Neural cell (in vitro differentiated cells): Measurements from ENCODE around the gene UBE2H. TPM values are rescaled to one million over a fixed set of nuclear protein-coding genes. Genes with fewer than 3 reads are reported as not detected.

Experiments
- H2AFZ ChIP-seq: fragments of 200-600, 300-800 bp; sonication (generic), shearing (Covaris generic); 2 replicates; pipeline ENCODE4 v1.6.0; 2014; ENCODE audit warnings: low read depth, mild to moderate bottlenecking, antibody characterized with exemption, low read length, moderate library complexity
- H3F3A ChIP-seq: fragments of 200-600 bp; shearing (Covaris generic); 2 replicates; pipeline ENCODE4 v1.6.1; 2016; ENCODE audit warnings: mild to moderate bottlenecking, moderate library complexity, mixed read lengths, antibody characterized with exemption, low read length; ENCODE audit not compliant: insufficient read depth, poor library complexity, severe bottlenecking
- H3K27ac ChIP-seq: fragments of 200-600, 300-800 bp; sonication (generic), shearing (Covaris generic); 2 replicates; pipeline ENCODE4 v1.5.1; 2014; ENCODE audit warnings: mild to moderate bottlenecking, low read length, moderate library complexity
- H3K27me3 ChIP-seq: fragments of 300-800, 200-600 bp; sonication (generic), shearing (Covaris generic); 2 replicates; pipeline ENCODE4 v1.6.0; 2014; ENCODE audit warnings: mild to moderate bottlenecking, low read depth, low read length, moderate library complexity; ENCODE audit not compliant: insufficient read depth
- H3K36me3 ChIP-seq: fragments of 300-800, 200-600 bp; sonication (generic), shearing (Covaris generic); 2 replicates; pipeline ENCODE4 v1.5.1; 2014; ENCODE audit warnings: mild to moderate bottlenecking, antibody characterized with exemption, low read length, moderate library complexity; ENCODE audit not compliant: insufficient read depth
- H3K4me2 ChIP-seq: fragments of 300-800, 200-600 bp; sonication (generic), shearing (Covaris generic); 2 replicates; pipeline ENCODE4 v1.6.0; 2014; ENCODE audit warnings: mild to moderate bottlenecking, low read length
- H3K4me3 ChIP-seq: fragments of 300-800, 200-600 bp; sonication (generic), shearing (Covaris generic); 2 replicates; pipeline ENCODE4 v1.5.1; 2014; ENCODE audit warnings: mild to moderate bottlenecking, low read length, moderate library complexity
- H3K79me2 ChIP-seq: fragments of 200-600 bp; shearing (Covaris generic); replicated peaks from 2 replicates; pipeline ENCODE4 v1.6.0; 2014; ENCODE audit warnings: mild to moderate bottlenecking, low read length, moderate library complexity; ENCODE audit not compliant: insufficient read depth
- H3K9ac ChIP-seq: fragments of 300-800, 200-600 bp; sonication (generic), shearing (Covaris generic); 2 replicates; pipeline ENCODE4 v1.6.1; 2016; ENCODE audit warnings: mild to moderate bottlenecking, low read length, mixed read lengths
- H3K9me2 ChIP-seq: fragments of 200-600 bp; shearing (Covaris generic); 2 replicates; pipeline ENCODE4 v1.6.1; 2016; ENCODE audit warnings: mild to moderate bottlenecking, low read length, mixed read lengths; ENCODE audit not compliant: insufficient read depth
- H3K9me3 ChIP-seq: fragments of 200-600, 300-800 bp; sonication (generic), shearing (Covaris generic); 2 replicates; pipeline ENCODE4 v1.6.1; 2016; ENCODE audit warnings: mild to moderate bottlenecking, mixed run types, low read length, moderate library complexity, mixed read lengths
- H4K20me1 ChIP-seq: fragments of 200-600 bp; shearing (Covaris generic); 2 replicates; pipeline ENCODE4 v1.6.1; 2016; ENCODE audit warnings: mild to moderate bottlenecking, mixed run types; ENCODE audit not compliant: insufficient read depth
- EP300 ChIP-seq: fragments of 450-650 bp; conservative IDR thresholded peaks from 2 replicates; pipeline ENCODE4 v1.6.1; 2014; ENCODE audit warnings: antibody characterized with exemption, mild to moderate bottlenecking, moderate library complexity; ENCODE audit not compliant: poor library complexity, severe bottlenecking
- EZH2 ChIP-seq: fragments of 200-600, 300-800 bp; shearing (Covaris generic), sonication (generic); IDR thresholded peaks from 2 replicates; pipeline ENCODE4 v1.6.1; 2014; ENCODE audit warnings: antibody characterized with exemption, low read length, borderline replicate concordance, mild to moderate bottlenecking; ENCODE audit not compliant: insufficient read depth, poor library complexity, severe bottlenecking
- MXI1 ChIP-seq: fragments of 450-650 bp; conservative IDR thresholded peaks from 2 replicates; pipeline ENCODE4 v1.6.1; 2014; ENCODE audit warnings: antibody characterized with exemption, mild to moderate bottlenecking; ENCODE audit not compliant: poor library complexity, severe bottlenecking
- POLR2AphosphoS5 ChIP-seq: IDR thresholded peaks from 2 replicates; pipeline ENCODE4 v1.6.1; 2012
- RAD21 ChIP-seq: fragments of 450-650 bp; conservative IDR thresholded peaks from 2 replicates; pipeline ENCODE4 v1.6.1; 2014; ENCODE audit warnings: antibody characterized with exemption, mild to moderate bottlenecking, moderate library complexity
- SMC3 ChIP-seq: fragments of 450-650 bp; conservative IDR thresholded peaks from 2 replicates; pipeline ENCODE4 v1.6.1; 2014; ENCODE audit warnings: antibody characterized with exemption, mild to moderate bottlenecking, moderate library complexity; ENCODE audit not compliant: poor library complexity
- TAF1 ChIP-seq: IDR thresholded peaks from 2 replicates; pipeline ENCODE4 v1.6.1; 2012; ENCODE audit warnings: low read depth
- polyA plus RNA-seq: library from polyadenylated mRNA; depleted of rRNA; stranded (reverse); fragments of >200 nt; gene quantifications from 2 replicates; pipeline ENCODE4 v1.2.3, GENCODE V29; 2014
- TF ChIP-seq, protein P1 (sequence below): IDR thresholded peaks from 2 replicates; pipeline ENCODE4 v1.6.1; 2012; ENCODE audit warnings: borderline replicate concordance
- TF ChIP-seq, protein P2 (sequence below): fragments of 450-650 bp; IDR thresholded peaks from 2 replicates; pipeline ENCODE4 v1.5.1; 2014; ENCODE audit warnings: antibody characterized with exemption, mild to moderate bottlenecking, moderate library complexity; ENCODE audit not compliant: poor library complexity, severe bottlenecking

UBE2H gene
- polyA plus RNA-seq, 1 donor from 2014 or later = 96.1 TPM

DNA sequence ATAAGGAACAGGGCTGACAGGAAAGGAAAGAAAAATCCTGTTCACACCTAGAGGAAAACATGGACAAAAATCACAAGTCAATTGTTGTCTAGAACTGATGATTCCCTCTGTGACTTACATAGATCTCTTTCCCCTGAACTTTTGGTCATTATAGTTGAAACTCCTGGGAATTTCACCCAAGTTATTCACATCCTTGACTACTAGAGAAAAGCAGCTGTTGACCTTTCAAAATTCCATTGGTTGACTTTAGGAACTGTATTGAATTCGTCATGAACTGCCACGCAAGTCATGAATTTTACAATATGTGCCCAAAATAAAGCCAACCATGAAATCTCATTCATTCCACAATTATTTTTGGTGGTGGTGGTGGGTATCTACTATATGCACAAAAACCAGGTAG, 104.3 kb downstream of the UBE2H start:
- H3K4me2 ChIP-seq = no peak overlapping the region
- peaks cover 3% of the 10 kb centered on the region for H3F3A ChIP-seq
- H3K79me2 ChIP-seq = peaks cover 4% of the 10 kb centered on the region
- H3K36me3 ChIP-seq = no peaks in the 10 kb centered on the region
- H2AFZ ChIP-seq = no peak overlapping the region
- no peak overlapping the region for H3K4me3 ChIP-seq
- H3K27me3 ChIP-seq = no peaks in the 10 kb centered on the region
- no peak overlapping the region for H3K27ac ChIP-seq
- no peak overlapping the region for H3K9ac ChIP-seq
- no peaks in the 10 kb centered on the region for H3K9me3 ChIP-seq
- H4K20me1 ChIP-seq = no peaks in the 10 kb centered on the region
- TF ChIP-seq EZH2 (no peak), EP300 (no peak), TAF1 (no peak), MXI1 (no peak)
- H3K9me2 ChIP-seq = no peaks in the 10 kb centered on the region

DNA sequence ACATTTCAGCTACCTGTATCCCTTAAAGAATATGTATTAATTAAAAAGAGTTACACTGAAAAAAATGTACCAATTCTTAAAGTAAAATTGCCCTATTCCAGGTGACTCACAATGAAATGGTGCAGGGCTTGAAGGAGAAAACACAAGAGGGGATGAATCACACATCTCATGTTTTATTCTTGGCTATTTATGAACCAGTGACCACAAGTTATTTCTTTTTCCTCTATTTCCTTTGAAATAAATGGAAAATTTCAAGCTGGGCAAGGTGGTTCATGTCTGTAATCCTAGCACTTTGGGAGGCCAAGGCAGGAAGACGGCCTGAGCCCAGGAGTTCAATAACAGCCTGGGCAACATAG, 106.8 kb downstream of the UBE2H start:
- H2AFZ ChIP-seq = no peak overlapping the region
- no peak overlapping the region for H3K4me2 ChIP-seq
- no peaks in the 10 kb centered on the region for H3K36me3 ChIP-seq

DNA sequence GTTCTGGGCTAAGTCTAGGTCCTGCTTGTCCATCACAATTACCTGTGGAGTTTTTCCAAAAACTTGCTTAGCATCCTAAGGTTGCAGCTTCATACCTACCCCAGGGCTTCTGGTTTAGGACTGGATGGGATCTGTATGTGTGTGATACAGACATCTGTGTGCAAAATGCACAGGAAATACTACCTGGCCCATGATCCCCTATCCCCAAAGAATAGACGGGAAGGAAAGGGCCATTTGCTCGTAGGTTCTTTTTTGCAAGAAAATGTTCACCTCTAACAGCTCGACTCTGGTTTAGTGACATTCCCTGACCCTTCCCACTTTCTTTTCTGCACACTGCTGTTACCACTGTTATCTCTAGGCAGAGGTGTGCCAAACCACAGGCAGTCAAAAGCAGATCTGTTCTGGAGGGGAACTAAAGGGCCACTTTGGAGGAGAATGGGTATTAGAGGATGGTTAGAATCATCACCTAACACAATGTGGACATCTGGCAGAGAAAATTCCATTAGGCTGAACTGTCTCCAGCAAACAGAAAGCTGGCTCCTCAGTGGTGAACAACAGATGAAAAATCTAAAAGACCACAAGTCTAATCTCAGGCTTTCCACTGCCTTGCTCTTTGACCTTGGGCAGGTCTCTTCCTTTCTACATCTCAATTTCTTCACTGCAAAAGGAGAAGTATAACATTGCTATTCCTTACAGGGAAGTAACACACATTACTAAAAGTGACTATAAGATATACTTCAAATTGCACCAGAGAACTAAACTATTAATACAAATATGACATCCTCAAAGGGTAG, 107.4 kb downstream of the UBE2H start:
- no peak overlapping the region for H2AFZ ChIP-seq
- no peak overlapping the region for H3K4me2 ChIP-seq
- H3K27ac ChIP-seq = no peak overlapping the region
- no peak for TF ChIP-seq POLR2AphosphoS5
- no peak for TF ChIP-seq SMC3
- no peak for TF ChIP-seq EP300
- TF ChIP-seq, protein P1, sequence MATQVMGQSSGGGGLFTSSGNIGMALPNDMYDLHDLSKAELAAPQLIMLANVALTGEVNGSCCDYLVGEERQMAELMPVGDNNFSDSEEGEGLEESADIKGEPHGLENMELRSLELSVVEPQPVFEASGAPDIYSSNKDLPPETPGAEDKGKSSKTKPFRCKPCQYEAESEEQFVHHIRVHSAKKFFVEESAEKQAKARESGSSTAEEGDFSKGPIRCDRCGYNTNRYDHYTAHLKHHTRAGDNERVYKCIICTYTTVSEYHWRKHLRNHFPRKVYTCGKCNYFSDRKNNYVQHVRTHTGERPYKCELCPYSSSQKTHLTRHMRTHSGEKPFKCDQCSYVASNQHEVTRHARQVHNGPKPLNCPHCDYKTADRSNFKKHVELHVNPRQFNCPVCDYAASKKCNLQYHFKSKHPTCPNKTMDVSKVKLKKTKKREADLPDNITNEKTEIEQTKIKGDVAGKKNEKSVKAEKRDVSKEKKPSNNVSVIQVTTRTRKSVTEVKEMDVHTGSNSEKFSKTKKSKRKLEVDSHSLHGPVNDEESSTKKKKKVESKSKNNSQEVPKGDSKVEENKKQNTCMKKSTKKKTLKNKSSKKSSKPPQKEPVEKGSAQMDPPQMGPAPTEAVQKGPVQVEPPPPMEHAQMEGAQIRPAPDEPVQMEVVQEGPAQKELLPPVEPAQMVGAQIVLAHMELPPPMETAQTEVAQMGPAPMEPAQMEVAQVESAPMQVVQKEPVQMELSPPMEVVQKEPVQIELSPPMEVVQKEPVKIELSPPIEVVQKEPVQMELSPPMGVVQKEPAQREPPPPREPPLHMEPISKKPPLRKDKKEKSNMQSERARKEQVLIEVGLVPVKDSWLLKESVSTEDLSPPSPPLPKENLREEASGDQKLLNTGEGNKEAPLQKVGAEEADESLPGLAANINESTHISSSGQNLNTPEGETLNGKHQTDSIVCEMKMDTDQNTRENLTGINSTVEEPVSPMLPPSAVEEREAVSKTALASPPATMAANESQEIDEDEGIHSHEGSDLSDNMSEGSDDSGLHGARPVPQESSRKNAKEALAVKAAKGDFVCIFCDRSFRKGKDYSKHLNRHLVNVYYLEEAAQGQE = no peak
- no peak for TF ChIP-seq TAF1
- TF ChIP-seq, protein P2, sequence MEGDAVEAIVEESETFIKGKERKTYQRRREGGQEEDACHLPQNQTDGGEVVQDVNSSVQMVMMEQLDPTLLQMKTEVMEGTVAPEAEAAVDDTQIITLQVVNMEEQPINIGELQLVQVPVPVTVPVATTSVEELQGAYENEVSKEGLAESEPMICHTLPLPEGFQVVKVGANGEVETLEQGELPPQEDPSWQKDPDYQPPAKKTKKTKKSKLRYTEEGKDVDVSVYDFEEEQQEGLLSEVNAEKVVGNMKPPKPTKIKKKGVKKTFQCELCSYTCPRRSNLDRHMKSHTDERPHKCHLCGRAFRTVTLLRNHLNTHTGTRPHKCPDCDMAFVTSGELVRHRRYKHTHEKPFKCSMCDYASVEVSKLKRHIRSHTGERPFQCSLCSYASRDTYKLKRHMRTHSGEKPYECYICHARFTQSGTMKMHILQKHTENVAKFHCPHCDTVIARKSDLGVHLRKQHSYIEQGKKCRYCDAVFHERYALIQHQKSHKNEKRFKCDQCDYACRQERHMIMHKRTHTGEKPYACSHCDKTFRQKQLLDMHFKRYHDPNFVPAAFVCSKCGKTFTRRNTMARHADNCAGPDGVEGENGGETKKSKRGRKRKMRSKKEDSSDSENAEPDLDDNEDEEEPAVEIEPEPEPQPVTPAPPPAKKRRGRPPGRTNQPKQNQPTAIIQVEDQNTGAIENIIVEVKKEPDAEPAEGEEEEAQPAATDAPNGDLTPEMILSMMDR = no peak
- no peak for TF ChIP-seq RAD21
- no peak for TF ChIP-seq MXI1
- TF ChIP-seq EZH2 = no peak
- H3K9me3 ChIP-seq = no peaks in the 10 kb centered on the region
- H3F3A ChIP-seq = peaks cover 3% of the 10 kb centered on the region
- H3K36me3 ChIP-seq = no peaks in the 10 kb centered on the region
- H3K9me2 ChIP-seq = no peaks in the 10 kb centered on the region
- H3K79me2 ChIP-seq = no peaks in the 10 kb centered on the region
- no peaks in the 10 kb centered on the region for H4K20me1 ChIP-seq
- no peak overlapping the region for H3K9ac ChIP-seq
- no peaks in the 10 kb centered on the region for H3K27me3 ChIP-seq
- H3K4me3 ChIP-seq = no peak overlapping the region

More for the DNA sequence above, 106.8 kb downstream of the UBE2H start:
- Histone ChIP-seq H3K27me3 (no peaks in the 10 kb centered on the region), H4K20me1 (no peaks in the 10 kb centered on the region), H3K9me3 (no peaks in the 10 kb centered on the region), H3K27ac (no peak overlapping the region), H3K9me2 (no peaks in the 10 kb centered on the region), H3K4me3 (no peak overlapping the region), H3K9ac (no peak overlapping the region), H3F3A (peaks cover 3% of the 10 kb centered on the region), H3K79me2 (no peaks in the 10 kb centered on the region)
- no peak for TF ChIP-seq POLR2AphosphoS5
- TF ChIP-seq MXI1 = no peak
- TF ChIP-seq, protein P1 = no peak
